KMS-11 (cell line): Measurements from ENCODE around the gene PIGK.

ENCODE experiments used
- H2AFZ ChIP-seq: fragments of 200-600 bp; sonication (generic); 2 replicates; pipeline ENCODE4 v1.6.1; 2016; ENCODE audit warnings: antibody characterized with exemption, mixed run types, low read depth
- H3K27ac ChIP-seq: fragments of 200-600 bp; sonication (generic); 2 replicates; pipeline ENCODE4 v1.6.1; 2016; ENCODE audit warnings: mild to moderate bottlenecking, mixed run types
- H3K27me3 ChIP-seq: fragments of 200-600 bp; sonication (generic); 2 replicates; pipeline ENCODE4 v1.6.1; 2017; ENCODE audit warnings: mild to moderate bottlenecking, low read depth, mixed run types, moderate library complexity; ENCODE audit not compliant: insufficient read depth
- H3K36me3 ChIP-seq: fragments of 200-600 bp; sonication (generic); 2 replicates; pipeline ENCODE4 v1.6.1; 2017; ENCODE audit warnings: mild to moderate bottlenecking, mixed run types; ENCODE audit not compliant: insufficient read depth
- H3K4me1 ChIP-seq: fragments of 200-600 bp; sonication (generic); 2 replicates; pipeline ENCODE4 v1.6.1; 2016; ENCODE audit warnings: mild to moderate bottlenecking, low read depth, mixed run types; ENCODE audit not compliant: poor library complexity, severe bottlenecking
- H3K4me2 ChIP-seq: fragments of 200-600 bp; sonication (generic); 2 replicates; pipeline ENCODE4 v1.7.0; 2016; ENCODE audit warnings: mild to moderate bottlenecking, mixed run types
- H3K4me3 ChIP-seq: fragments of 200-600 bp; sonication (generic); IDR thresholded peaks from 2 replicates; pipeline ENCODE4 v1.6.1; 2017; ENCODE audit warnings: low read depth, low read length, mixed read lengths; ENCODE audit not compliant: insufficient read depth
- H3K79me2 ChIP-seq: fragments of 200-600 bp; sonication (generic); 2 replicates; pipeline ENCODE4 v1.6.1; 2016; ENCODE audit warnings: low read depth, mixed run types; ENCODE audit not compliant: insufficient read depth
- H3K9ac ChIP-seq: fragments of 200-600 bp; sonication (generic); 2 replicates; pipeline ENCODE4 v1.6.1; 2016; ENCODE audit warnings: mild to moderate bottlenecking, mixed run types
- H4K20me1 ChIP-seq: fragments of 200-600 bp; sonication (generic); 2 replicates; pipeline ENCODE4 v1.6.1; 2016; ENCODE audit warnings: mild to moderate bottlenecking, mixed run types; ENCODE audit not compliant: insufficient read depth
- TF ChIP-seq, protein P1 (sequence below): fragments of 200-600 bp; sonication (generic); conservative IDR thresholded peaks from 2 replicates; pipeline ENCODE4 v1.6.1; 2017; ENCODE audit warnings: low read depth, mild to moderate bottlenecking, antibody characterized with exemption, low read length, moderate library complexity, mixed read lengths

Gene PIGK

DNA sequence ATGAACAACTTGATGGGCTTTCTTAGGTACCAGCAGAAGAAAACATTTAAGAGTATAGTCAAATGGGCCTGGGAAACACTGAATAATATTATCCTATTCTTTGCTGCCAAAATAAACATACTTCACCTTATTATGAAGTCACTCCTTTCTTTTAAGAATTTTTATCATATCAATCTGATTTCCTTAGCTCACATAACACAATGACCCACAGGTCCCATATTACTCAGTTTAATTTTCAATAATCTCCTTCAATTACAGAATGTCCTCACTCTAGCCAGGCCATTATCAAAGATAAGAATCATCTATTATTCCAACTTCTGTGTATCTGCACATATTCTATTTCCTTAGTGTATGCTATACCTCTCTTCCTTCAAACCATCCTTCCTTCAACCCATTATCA lies 63.0 kb downstream of the PIGK start:
- no peak overlapping the region for H3K4me2 ChIP-seq
- H3K79me2 ChIP-seq, result no peaks in the 10 kb centered on the region
- no peak overlapping the region for H3K27ac ChIP-seq
- H4K20me1 ChIP-seq, result no peaks in the 10 kb centered on the region
- TF ChIP-seq, protein P1, sequence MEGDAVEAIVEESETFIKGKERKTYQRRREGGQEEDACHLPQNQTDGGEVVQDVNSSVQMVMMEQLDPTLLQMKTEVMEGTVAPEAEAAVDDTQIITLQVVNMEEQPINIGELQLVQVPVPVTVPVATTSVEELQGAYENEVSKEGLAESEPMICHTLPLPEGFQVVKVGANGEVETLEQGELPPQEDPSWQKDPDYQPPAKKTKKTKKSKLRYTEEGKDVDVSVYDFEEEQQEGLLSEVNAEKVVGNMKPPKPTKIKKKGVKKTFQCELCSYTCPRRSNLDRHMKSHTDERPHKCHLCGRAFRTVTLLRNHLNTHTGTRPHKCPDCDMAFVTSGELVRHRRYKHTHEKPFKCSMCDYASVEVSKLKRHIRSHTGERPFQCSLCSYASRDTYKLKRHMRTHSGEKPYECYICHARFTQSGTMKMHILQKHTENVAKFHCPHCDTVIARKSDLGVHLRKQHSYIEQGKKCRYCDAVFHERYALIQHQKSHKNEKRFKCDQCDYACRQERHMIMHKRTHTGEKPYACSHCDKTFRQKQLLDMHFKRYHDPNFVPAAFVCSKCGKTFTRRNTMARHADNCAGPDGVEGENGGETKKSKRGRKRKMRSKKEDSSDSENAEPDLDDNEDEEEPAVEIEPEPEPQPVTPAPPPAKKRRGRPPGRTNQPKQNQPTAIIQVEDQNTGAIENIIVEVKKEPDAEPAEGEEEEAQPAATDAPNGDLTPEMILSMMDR, result no peak
- H3K4me1 ChIP-seq, result no peaks in the 10 kb centered on the region
- no peak overlapping the region for H2AFZ ChIP-seq
- H3K36me3 ChIP-seq, result no peaks in the 10 kb centered on the region
- no peak overlapping the region for H3K4me3 ChIP-seq
- no peak overlapping the region for H3K9ac ChIP-seq
- no peaks in the 10 kb centered on the region for H3K27me3 ChIP-seq

DNA sequence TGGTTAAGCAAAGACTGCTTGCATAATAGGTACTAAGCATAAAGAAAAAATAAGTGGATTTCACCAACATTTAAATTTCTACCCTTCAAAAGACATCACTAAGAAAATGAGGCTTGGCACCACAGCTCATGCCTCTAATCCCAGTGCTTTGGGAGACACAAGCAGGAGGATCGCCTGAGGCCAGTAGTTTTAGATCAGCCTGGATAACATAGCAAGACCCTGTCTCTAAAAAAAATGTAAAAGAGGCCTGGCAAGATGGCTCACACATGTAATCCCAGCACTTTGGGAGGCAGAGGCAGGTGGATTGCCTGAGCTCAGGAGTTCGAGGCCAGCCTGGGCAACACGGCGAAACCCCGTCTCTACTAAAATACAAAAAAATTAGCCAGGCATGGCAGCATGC lies 73.0 kb downstream of the PIGK start:
- H4K20me1 ChIP-seq, result no peaks in the 10 kb centered on the region
- H3K9ac ChIP-seq, result no peak overlapping the region
- H3K4me2 ChIP-seq, result no peak overlapping the region
- H3K27ac ChIP-seq, result no peak overlapping the region
- no peak overlapping the region for H3K4me3 ChIP-seq
- no peaks in the 10 kb centered on the region for H3K27me3 ChIP-seq
- H3K4me1 ChIP-seq, result no peaks in the 10 kb centered on the region
- TF ChIP-seq, protein P1, result no peak
- H3K79me2 ChIP-seq, result no peaks in the 10 kb centered on the region
- no peaks in the 10 kb centered on the region for H3K36me3 ChIP-seq
- no peak overlapping the region for H2AFZ ChIP-seq

GRCh38 chr1:77143529-77144121 lies 75.6 kb downstream of the PIGK start:
- TF ChIP-seq, protein P1, result peak; percentile 40
- Histone ChIP-seq H2AFZ (no peak overlapping the region), H3K79me2 (no peaks in the 10 kb centered on the region), H3K27ac (no peak overlapping the region), H4K20me1 (no peaks in the 10 kb centered on the region), H3K4me1 (no peaks in the 10 kb centered on the region), H3K9ac (no peak overlapping the region), H3K36me3 (no peaks in the 10 kb centered on the region), H3K4me2 (no peak overlapping the region), H3K4me3 (no peak overlapping the region), H3K27me3 (no peaks in the 10 kb centered on the region)

- TF ChIP-seq, protein P1, result no peak
- H3K79me2 ChIP-seq, result no peaks in the 10 kb centered on the region
- H3K4me3 ChIP-seq, result no peak overlapping the region
- no peak overlapping the region for H3K9ac ChIP-seq
- H3K4me1 ChIP-seq, result no peaks in the 10 kb centered on the region
- H3K4me2 ChIP-seq, result no peak overlapping the region
- H3K27me3 ChIP-seq, result no peaks in the 10 kb centered on the region
- no peak overlapping the region for H3K27ac ChIP-seq
- no peak overlapping the region for H2AFZ ChIP-seq
- H4K20me1 ChIP-seq, result no peaks in the 10 kb centered on the region
- H3K36me3 ChIP-seq, result no peaks in the 10 kb centered on the region
Observed at GRCh38 chr1:77139389-77139788, 79.8 kb downstream of the PIGK start.
